SJCRH30 (cell line): ENCODE measurements around the gene CMBL. TPM values are rescaled to one million over a fixed set of nuclear protein-coding genes. Genes with fewer than 3 reads are reported as not detected.

Experiments used
- DNase-seq, 2 experiments: peaks; one replicate each; pipeline ENCODE4 v3.0.0-alpha.2; 2015 to 2020
- H3K27ac ChIP-seq: fragments of 250-450 bp; sonication (Bioruptor Pico); 2 replicates; pipeline ENCODE4 v1.5.1; 2020; ENCODE audit warnings: mild to moderate bottlenecking, moderate library complexity
- H3K27me3 ChIP-seq: fragments of 250-450 bp; sonication (Bioruptor Pico); 2 replicates; pipeline ENCODE4 v1.5.1; 2020; ENCODE audit warnings: mild to moderate bottlenecking, moderate library complexity
- H3K36me3 ChIP-seq: fragments of 250-450 bp; sonication (Bioruptor Pico); 2 replicates; pipeline ENCODE4 v1.5.1; 2020; ENCODE audit warnings: mild to moderate bottlenecking, moderate library complexity
- H3K4me1 ChIP-seq: fragments of 250-450 bp; sonication (Bioruptor Pico); 2 replicates; pipeline ENCODE4 v1.5.1; 2020; ENCODE audit warnings: mild to moderate bottlenecking, moderate library complexity
- H3K4me3 ChIP-seq: fragments of 250-450 bp; sonication (Bioruptor Pico); 2 replicates; pipeline ENCODE4 v1.5.1; 2020; ENCODE audit warnings: mild to moderate bottlenecking, moderate library complexity
- H3K9me3 ChIP-seq: fragments of 250-450 bp; sonication (Bioruptor Pico); replicated peaks from 2 replicates; pipeline ENCODE4 v1.5.1; 2020; ENCODE audit warnings: mild to moderate bottlenecking, moderate library complexity
- total RNA-seq: library from RNA; depleted of rRNA; stranded (reverse); fragments of >200 nt; shearing (Covaris generic); gene quantifications from 2 replicates; pipeline ENCODE4 v1.2.3, GENCODE V29; 2014

The CMBL gene
- total RNA-seq, 1 experiment from 2014 or later, result not detected

GRCh38 chr5:10272053-10272874 lies 35.4 kb downstream of the CMBL start:
- H3K27ac ChIP-seq, result no peak overlapping the region
- DNase-seq, result no peak
- H3K27me3 ChIP-seq, result no peaks in the 10 kb centered on the region
- H3K36me3 ChIP-seq, result no peaks in the 10 kb centered on the region
- H3K4me1 ChIP-seq, result no peaks in the 10 kb centered on the region
- no peaks in the 10 kb centered on the region for H3K9me3 ChIP-seq
- no peak overlapping the region for H3K4me3 ChIP-seq

- peaks cover 11% of the 10 kb centered on the region for H3K36me3 ChIP-seq
- H3K4me3 ChIP-seq, result no peak overlapping the region
- DNase-seq, result no peak
Measured at GRCh38 chr5:10268100-10268499, 39.6 kb downstream of the CMBL start.

GRCh38 chr5:10266839-10267238 lies 40.9 kb downstream of the CMBL start:
- Histone ChIP-seq H3K4me3 (no peak overlapping the region), H3K27ac (no peak overlapping the region), H3K4me1 (no peaks in the 10 kb centered on the region), H3K9me3 (no peaks in the 10 kb centered on the region), H3K36me3 (peaks cover 23% of the 10 kb centered on the region), H3K27me3 (no peaks in the 10 kb centered on the region)
- no peak for DNase-seq

More at GRCh38 chr5:10268100-10268499, 39.6 kb downstream of the CMBL start:
- Histone ChIP-seq H3K27ac (no peak overlapping the region), H3K4me1 (no peaks in the 10 kb centered on the region), H3K27me3 (no peaks in the 10 kb centered on the region), H3K9me3 (no peaks in the 10 kb centered on the region)

- H3K36me3 ChIP-seq, result peaks cover 26% of the 10 kb centered on the region
- no peaks in the 10 kb centered on the region for H3K9me3 ChIP-seq
- no peak for DNase-seq
- H3K4me1 ChIP-seq, result no peaks in the 10 kb centered on the region
- H3K4me3 ChIP-seq, result no peak overlapping the region
- no peak overlapping the region for H3K27ac ChIP-seq
- H3K27me3 ChIP-seq, result no peaks in the 10 kb centered on the region
Measured at GRCh38 chr5:10266137-10266536, 41.6 kb downstream of the CMBL start.

- peaks cover 29% of the 10 kb centered on the region for H3K36me3 ChIP-seq
- H3K27ac ChIP-seq, result no peak overlapping the region
- H3K27me3 ChIP-seq, result no peaks in the 10 kb centered on the region
- no peaks in the 10 kb centered on the region for H3K4me1 ChIP-seq
- DNase-seq, result no peak
- no peaks in the 10 kb centered on the region for H3K9me3 ChIP-seq
- no peak overlapping the region for H3K4me3 ChIP-seq
Measured at GRCh38 chr5:10265245-10266109, 42.2 kb downstream of the CMBL start.

GRCh38 chr5:10264604-10265003 lies 43.1 kb downstream of the CMBL start:
- H3K36me3 ChIP-seq, result peaks cover 34% of the 10 kb centered on the region
- H3K27me3 ChIP-seq, result no peaks in the 10 kb centered on the region
- no peaks in the 10 kb centered on the region for H3K9me3 ChIP-seq
- no peak overlapping the region for H3K4me3 ChIP-seq
- DNase-seq, result no peak
- no peaks in the 10 kb centered on the region for H3K4me1 ChIP-seq
- H3K27ac ChIP-seq, result no peak overlapping the region

- Histone ChIP-seq H3K4me3 (no peak overlapping the region), H3K27me3 (no peaks in the 10 kb centered on the region), H3K4me1 (no peaks in the 10 kb centered on the region), H3K27ac (no peak overlapping the region), H3K36me3 (peaks cover 47% of the 10 kb centered on the region), H3K9me3 (no peaks in the 10 kb centered on the region)
- DNase-seq, result no peak
Measured at GRCh38 chr5:10262995-10263394, 44.7 kb downstream of the CMBL start.

GRCh38 chr5:10262121-10262774 lies 45.5 kb downstream of the CMBL start:
- no peak overlapping the region for H3K4me3 ChIP-seq
- H3K9me3 ChIP-seq, result no peaks in the 10 kb centered on the region
- no peaks in the 10 kb centered on the region for H3K27me3 ChIP-seq
- H3K4me1 ChIP-seq, result no peaks in the 10 kb centered on the region
- H3K36me3 ChIP-seq, result peaks cover 55% of the 10 kb centered on the region
- DNase-seq, result peak in 1 of 2 experiments; percentile 17
- no peak overlapping the region for H3K27ac ChIP-seq

GRCh38 chr5:10261065-10261464 lies 46.6 kb downstream of the CMBL start:
- Histone ChIP-seq H3K36me3 (peaks cover 64% of the 10 kb centered on the region), H3K27ac (no peak overlapping the region), H3K4me1 (no peaks in the 10 kb centered on the region), H3K9me3 (no peaks in the 10 kb centered on the region), H3K4me3 (no peak overlapping the region), H3K27me3 (no peaks in the 10 kb centered on the region)
- DNase-seq, result no peak

- DNase-seq, result no peak
- Histone ChIP-seq H3K4me1 (no peaks in the 10 kb centered on the region), H3K4me3 (no peak overlapping the region), H3K27me3 (no peaks in the 10 kb centered on the region), H3K9me3 (no peaks in the 10 kb centered on the region), H3K27ac (no peak overlapping the region), H3K36me3 (peaks cover 75% of the 10 kb centered on the region)
Measured at GRCh38 chr5:10259899-10260298, 47.8 kb downstream of the CMBL start.

GRCh38 chr5:10257870-10258269 lies 49.8 kb downstream of the CMBL start:
- H3K4me3 ChIP-seq, result no peak overlapping the region
- no peaks in the 10 kb centered on the region for H3K27me3 ChIP-seq
- DNase-seq, result no peak
- H3K9me3 ChIP-seq, result no peaks in the 10 kb centered on the region
- peaks cover 68% of the 10 kb centered on the region for H3K36me3 ChIP-seq
- no peak overlapping the region for H3K27ac ChIP-seq
- H3K4me1 ChIP-seq, result no peaks in the 10 kb centered on the region

GRCh38 chr5:10254686-10255085 lies 53.0 kb downstream of the CMBL start:
- Histone ChIP-seq H3K4me1 (no peaks in the 10 kb centered on the region), H3K27me3 (no peaks in the 10 kb centered on the region), H3K36me3 (peaks cover 47% of the 10 kb centered on the region), H3K27ac (no peak overlapping the region), H3K9me3 (no peaks in the 10 kb centered on the region), H3K4me3 (no peak overlapping the region)
- no peak for DNase-seq

- Histone ChIP-seq H3K4me1 (no peaks in the 10 kb centered on the region), H3K27me3 (no peaks in the 10 kb centered on the region), H3K9me3 (no peaks in the 10 kb centered on the region), H3K27ac (no peak overlapping the region), H3K4me3 (no peak overlapping the region), H3K36me3 (peaks cover 36% of the 10 kb centered on the region)
- no peak for DNase-seq
Measured at GRCh38 chr5:10253390-10253789, 54.3 kb downstream of the CMBL start.

- Histone ChIP-seq H3K27ac (no peak overlapping the region), H3K36me3 (peaks cover 20% of the 10 kb centered on the region)
Measured at GRCh38 chr5:10251405-10251804, 56.3 kb downstream of the CMBL start.

GRCh38 chr5:10250806-10251276 lies 56.9 kb downstream of the CMBL start:
- peak overlapping the region; percentile 100 for H3K27ac ChIP-seq
- H3K36me3 ChIP-seq, result peaks cover 15% of the 10 kb centered on the region
- no peaks in the 10 kb centered on the region for H3K9me3 ChIP-seq
- DNase-seq, result peak in 1 of 2 experiments; percentile 17
- H3K4me3 ChIP-seq, result peak overlapping the region; percentile 99
- H3K4me1 ChIP-seq, result no peaks in the 10 kb centered on the region
- no peaks in the 10 kb centered on the region for H3K27me3 ChIP-seq

More at GRCh38 chr5:10251405-10251804, 56.3 kb downstream of the CMBL start:
- Histone ChIP-seq H3K27me3 (no peaks in the 10 kb centered on the region), H3K9me3 (no peaks in the 10 kb centered on the region), H3K4me1 (no peaks in the 10 kb centered on the region), H3K4me3 (peak overlapping the region; percentile 99)
- no peak for DNase-seq
